Fibroblast of villous mesenchyme (primary cell): Measurements from ENCODE around the gene ZFYVE26. TPM values are rescaled to one million over a fixed set of nuclear protein-coding genes. Genes with fewer than 3 reads are reported as not detected.

ENCODE experiments used
- DNase-seq: peaks from one replicate; pipeline ENCODE4 v3.0.0-alpha.2; 2010; ENCODE audit warnings: low read depth
- H3K4me3 ChIP-seq: 2 replicates; pipeline ENCODE4 v1.5.1; 2011; ENCODE audit warnings: low read depth, mild to moderate bottlenecking, low read length
- CTCF ChIP-seq: IDR thresholded peaks from 2 replicates; pipeline ENCODE4 v1.5.1; 2012; ENCODE audit warnings: low read depth, mild to moderate bottlenecking, low read length; ENCODE audit not compliant: insufficient read depth
- total RNA-seq: library from RNA; depleted of rRNA; stranded (reverse); fragments of >200 nt; gene quantifications from 2 replicates; pipeline ENCODE4 v1.2.3, GENCODE V29; 2012

The ZFYVE26 gene
- total RNA-seq, 1 donor = 27.6 TPM

GRCh38 chr14:67759916-67760315 lies 56.5 kb downstream of the ZFYVE26 start:
- no peak overlapping the region for H3K4me3 ChIP-seq
- no peak for DNase-seq
- TF ChIP-seq CTCF = no peak

GRCh38 chr14:67757175-67757574 lies 59.2 kb downstream of the ZFYVE26 start:
- no peak overlapping the region for H3K4me3 ChIP-seq
- DNase-seq = no peak
- no peak for TF ChIP-seq CTCF

GRCh38 chr14:67756496-67756895 lies 59.9 kb downstream of the ZFYVE26 start:
- TF ChIP-seq CTCF = no peak
- no peak for DNase-seq
- H3K4me3 ChIP-seq = no peak overlapping the region

- no peak for DNase-seq
- H3K4me3 ChIP-seq = no peak overlapping the region
- no peak for TF ChIP-seq CTCF
Measured at GRCh38 chr14:67749341-67750084, 66.9 kb downstream of the ZFYVE26 start.

GRCh38 chr14:67748312-67748711 lies 68.1 kb downstream of the ZFYVE26 start:
- no peak for TF ChIP-seq CTCF
- DNase-seq = no peak
- no peak overlapping the region for H3K4me3 ChIP-seq

GRCh38 chr14:67746927-67747326 lies 69.5 kb downstream of the ZFYVE26 start:
- DNase-seq = no peak
- TF ChIP-seq CTCF = no peak
- no peak overlapping the region for H3K4me3 ChIP-seq

- no peak for DNase-seq
Measured at GRCh38 chr14:67744046-67744445, 72.3 kb downstream of the ZFYVE26 start.

More at GRCh38 chr14:67744046-67744445, 72.3 kb downstream of the ZFYVE26 start:
- H3K4me3 ChIP-seq = no peak overlapping the region
- no peak for TF ChIP-seq CTCF
